ENCODE data around the gene MCRIP1. TPM values are rescaled to one million over a fixed set of nuclear protein-coding genes. Genes with fewer than 3 reads are reported as not detected.

The MCRIP1 gene
- total and polyA plus RNA-seq, 2 of the 13 experiments (the other 11 are each of a cell fraction or from before 2014, with no cell fraction given) = 79.7 to 84.9 TPM

DNA sequence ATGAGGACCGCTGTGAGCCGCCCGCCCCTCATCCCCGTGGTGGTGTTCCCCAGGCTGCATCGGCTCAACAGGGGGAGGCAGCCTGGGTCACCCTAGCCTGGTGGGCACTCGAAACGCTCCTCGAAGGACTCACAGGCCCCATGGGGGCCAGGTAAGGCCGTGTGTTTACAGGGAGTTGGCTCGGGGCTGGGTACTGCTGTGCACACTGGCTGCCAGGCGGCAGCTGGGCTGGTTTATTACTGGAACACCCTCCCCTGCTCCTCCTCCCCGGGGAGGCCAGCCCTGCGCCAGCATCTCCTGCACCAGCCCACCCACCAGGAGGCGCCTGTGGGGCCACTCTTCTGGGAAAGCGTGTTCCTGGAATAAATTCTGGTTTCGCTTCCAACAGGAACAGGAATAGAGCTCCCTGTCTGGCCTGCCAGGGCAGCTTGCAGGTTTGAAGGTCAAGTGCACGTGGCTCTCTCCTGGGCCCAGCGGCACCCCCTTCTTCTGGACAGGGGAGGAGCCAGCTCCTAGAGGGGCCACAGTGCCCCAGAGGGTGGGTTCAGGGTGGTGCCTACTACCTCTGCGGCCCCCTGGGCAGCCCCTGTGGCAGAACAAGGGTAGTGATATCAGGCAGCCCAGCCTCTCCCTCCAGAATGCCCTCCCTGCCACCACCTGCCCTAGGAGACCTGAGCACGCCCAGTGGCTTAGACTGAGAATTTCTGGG is 11.3 kb downstream of the MCRIP1 start (continued):
- TF ChIP-seq, protein P1, sequence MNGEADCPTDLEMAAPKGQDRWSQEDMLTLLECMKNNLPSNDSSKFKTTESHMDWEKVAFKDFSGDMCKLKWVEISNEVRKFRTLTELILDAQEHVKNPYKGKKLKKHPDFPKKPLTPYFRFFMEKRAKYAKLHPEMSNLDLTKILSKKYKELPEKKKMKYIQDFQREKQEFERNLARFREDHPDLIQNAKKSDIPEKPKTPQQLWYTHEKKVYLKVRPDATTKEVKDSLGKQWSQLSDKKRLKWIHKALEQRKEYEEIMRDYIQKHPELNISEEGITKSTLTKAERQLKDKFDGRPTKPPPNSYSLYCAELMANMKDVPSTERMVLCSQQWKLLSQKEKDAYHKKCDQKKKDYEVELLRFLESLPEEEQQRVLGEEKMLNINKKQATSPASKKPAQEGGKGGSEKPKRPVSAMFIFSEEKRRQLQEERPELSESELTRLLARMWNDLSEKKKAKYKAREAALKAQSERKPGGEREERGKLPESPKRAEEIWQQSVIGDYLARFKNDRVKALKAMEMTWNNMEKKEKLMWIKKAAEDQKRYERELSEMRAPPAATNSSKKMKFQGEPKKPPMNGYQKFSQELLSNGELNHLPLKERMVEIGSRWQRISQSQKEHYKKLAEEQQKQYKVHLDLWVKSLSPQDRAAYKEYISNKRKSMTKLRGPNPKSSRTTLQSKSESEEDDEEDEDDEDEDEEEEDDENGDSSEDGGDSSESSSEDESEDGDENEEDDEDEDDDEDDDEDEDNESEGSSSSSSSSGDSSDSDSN (CRISPR knock-in tag; IDR thresholded peaks at IDR 0.05) = no peak
- no peak for TF ChIP-seq SRF (IDR thresholded peaks at IDR 0.05; ENCODE audit: low read depth, low read length)
- TF ChIP-seq ZNF605 (CRISPR knock-in tag; IDR thresholded peaks at IDR 0.05) = no peak
- no peak for TF ChIP-seq KDM1A (CRISPR knock-in tag; IDR thresholded peaks at IDR 0.05)
- TF ChIP-seq, protein P2, sequence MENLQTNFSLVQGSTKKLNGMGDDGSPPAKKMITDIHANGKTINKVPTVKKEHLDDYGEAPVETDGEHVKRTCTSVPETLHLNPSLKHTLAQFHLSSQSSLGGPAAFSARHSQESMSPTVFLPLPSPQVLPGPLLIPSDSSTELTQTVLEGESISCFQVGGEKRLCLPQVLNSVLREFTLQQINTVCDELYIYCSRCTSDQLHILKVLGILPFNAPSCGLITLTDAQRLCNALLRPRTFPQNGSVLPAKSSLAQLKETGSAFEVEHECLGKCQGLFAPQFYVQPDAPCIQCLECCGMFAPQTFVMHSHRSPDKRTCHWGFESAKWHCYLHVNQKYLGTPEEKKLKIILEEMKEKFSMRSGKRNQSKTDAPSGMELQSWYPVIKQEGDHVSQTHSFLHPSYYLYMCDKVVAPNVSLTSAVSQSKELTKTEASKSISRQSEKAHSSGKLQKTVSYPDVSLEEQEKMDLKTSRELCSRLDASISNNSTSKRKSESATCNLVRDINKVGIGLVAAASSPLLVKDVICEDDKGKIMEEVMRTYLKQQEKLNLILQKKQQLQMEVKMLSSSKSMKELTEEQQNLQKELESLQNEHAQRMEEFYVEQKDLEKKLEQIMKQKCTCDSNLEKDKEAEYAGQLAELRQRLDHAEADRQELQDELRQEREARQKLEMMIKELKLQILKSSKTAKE (CRISPR knock-in tag; IDR thresholded peaks at IDR 0.05; ENCODE audit: borderline replicate concordance) = no peak; the same call in 1 of the 2 replicates
- TF ChIP-seq ZSCAN31 (CRISPR knock-in tag; IDR thresholded peaks at IDR 0.05; ENCODE audit: low read depth) = 0 out of 2 replicates have a peak, but pooled peaks have one; percentile 47
- TF ChIP-seq, protein P3, sequence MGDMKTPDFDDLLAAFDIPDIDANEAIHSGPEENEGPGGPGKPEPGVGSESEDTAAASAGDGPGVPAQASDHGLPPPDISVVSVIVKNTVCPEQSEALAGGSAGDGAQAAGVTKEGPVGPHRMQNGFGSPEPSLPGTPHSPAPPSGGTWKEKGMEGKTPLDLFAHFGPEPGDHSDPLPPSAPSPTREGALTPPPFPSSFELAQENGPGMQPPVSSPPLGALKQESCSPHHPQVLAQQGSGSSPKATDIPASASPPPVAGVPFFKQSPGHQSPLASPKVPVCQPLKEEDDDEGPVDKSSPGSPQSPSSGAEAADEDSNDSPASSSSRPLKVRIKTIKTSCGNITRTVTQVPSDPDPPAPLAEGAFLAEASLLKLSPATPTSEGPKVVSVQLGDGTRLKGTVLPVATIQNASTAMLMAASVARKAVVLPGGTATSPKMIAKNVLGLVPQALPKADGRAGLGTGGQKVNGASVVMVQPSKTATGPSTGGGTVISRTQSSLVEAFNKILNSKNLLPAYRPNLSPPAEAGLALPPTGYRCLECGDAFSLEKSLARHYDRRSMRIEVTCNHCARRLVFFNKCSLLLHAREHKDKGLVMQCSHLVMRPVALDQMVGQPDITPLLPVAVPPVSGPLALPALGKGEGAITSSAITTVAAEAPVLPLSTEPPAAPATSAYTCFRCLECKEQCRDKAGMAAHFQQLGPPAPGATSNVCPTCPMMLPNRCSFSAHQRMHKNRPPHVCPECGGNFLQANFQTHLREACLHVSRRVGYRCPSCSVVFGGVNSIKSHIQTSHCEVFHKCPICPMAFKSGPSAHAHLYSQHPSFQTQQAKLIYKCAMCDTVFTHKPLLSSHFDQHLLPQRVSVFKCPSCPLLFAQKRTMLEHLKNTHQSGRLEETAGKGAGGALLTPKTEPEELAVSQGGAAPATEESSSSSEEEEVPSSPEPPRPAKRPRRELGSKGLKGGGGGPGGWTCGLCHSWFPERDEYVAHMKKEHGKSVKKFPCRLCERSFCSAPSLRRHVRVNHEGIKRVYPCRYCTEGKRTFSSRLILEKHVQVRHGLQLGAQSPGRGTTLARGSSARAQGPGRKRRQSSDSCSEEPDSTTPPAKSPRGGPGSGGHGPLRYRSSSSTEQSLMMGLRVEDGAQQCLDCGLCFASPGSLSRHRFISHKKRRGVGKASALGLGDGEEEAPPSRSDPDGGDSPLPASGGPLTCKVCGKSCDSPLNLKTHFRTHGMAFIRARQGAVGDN (CRISPR knock-in tag; IDR thresholded peaks at IDR 0.05) = peak; percentile 85
- TF ChIP-seq, protein P4, sequence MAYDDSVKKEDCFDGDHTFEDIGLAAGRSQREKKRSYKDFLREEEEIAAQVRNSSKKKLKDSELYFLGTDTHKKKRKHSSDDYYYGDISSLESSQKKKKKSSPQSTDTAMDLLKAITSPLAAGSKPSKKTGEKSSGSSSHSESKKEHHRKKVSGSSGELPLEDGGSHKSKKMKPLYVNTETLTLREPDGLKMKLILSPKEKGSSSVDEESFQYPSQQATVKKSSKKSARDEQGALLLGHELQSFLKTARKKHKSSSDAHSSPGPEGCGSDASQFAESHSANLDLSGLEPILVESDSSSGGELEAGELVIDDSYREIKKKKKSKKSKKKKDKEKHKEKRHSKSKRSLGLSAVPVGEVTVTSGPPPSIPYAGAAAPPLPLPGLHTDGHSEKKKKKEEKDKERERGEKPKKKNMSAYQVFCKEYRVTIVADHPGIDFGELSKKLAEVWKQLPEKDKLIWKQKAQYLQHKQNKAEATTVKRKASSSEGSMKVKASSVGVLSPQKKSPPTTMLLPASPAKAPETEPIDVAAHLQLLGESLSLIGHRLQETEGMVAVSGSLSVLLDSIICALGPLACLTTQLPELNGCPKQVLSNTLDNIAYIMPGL (CRISPR knock-in tag; IDR thresholded peaks at IDR 0.05; ENCODE audit: borderline replicate concordance in 1 of 2, low read depth in 1 of 2) = peak; percentile 64 to 76; a peak in 3 of 4 replicates
- no peak for TF ChIP-seq ZC3H13 (CRISPR knock-in tag; IDR thresholded peaks at IDR 0.05)
- TF ChIP-seq, protein P5, sequence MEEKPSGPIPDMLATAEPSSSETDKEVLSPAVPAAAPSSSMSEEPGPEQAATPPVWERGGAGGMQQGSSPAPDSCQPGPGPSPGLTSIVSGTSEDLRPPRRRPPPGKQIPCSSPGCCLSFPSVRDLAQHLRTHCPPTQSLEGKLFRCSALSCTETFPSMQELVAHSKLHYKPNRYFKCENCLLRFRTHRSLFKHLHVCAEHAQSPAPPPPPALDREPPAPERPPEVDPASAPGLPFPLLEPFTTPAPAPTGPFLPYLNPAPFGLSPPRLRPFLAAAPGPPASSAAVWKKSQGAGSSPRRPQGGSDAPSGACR (CRISPR knock-in tag; IDR thresholded peaks at IDR 0.05) = no peak
- TF ChIP-seq ZNF530 (CRISPR knock-in tag; IDR thresholded peaks at IDR 0.05; ENCODE audit: low read depth) = no peak
- TF ChIP-seq ZNF335 (CRISPR knock-in tag; IDR thresholded peaks at IDR 0.05) = peak; percentile 80; the same call in 1 of the 2 replicates
- no peak for TF ChIP-seq MTF1 (CRISPR knock-in tag; IDR thresholded peaks at IDR 0.05)
- TF ChIP-seq RFX3 (CRISPR knock-in tag; IDR thresholded peaks at IDR 0.05) = no peak
